CD8-positive, alpha-beta memory T cell (primary cell): Measurements from ENCODE around the gene DUSP15. TPM values are rescaled to one million over a fixed set of nuclear protein-coding genes. Genes with fewer than 3 reads are reported as not detected.
"Not testable (repeated sequence)": the region's sequence is repeated elsewhere in the genome, so short reads cannot be mapped to it uniquely, and the experiment has no call there.

Experiments
- CTCF ChIA-PET: fragments of 350-600 bp; sonication (Branson Sonifier 250); formaldehyde crosslinking; loops from one replicate; lab custom pipeline; 2021; ENCODE audit warnings: antibody characterized with exemption; lab: Charles Lee
- POLR2A ChIA-PET: fragments of 350-600 bp; sonication (Branson Sonifier 250); formaldehyde crosslinking; loops from one replicate; lab custom pipeline; 2021; ENCODE audit warnings: antibody characterized with exemption; lab: Charles Lee
- DNase-seq, 5 donors: peaks; one replicate each; pipeline versions ENCODE4 v3.0.0 to v3.0.0-alpha.2; 2020 to 2022; ENCODE audit warnings: mixed read lengths in 1 of 5
- H3K27ac ChIP-seq: one replicate; pipeline ENCODE4 v1.7.0; 2013; ENCODE audit warnings: low read depth, mild to moderate bottlenecking, low read length, moderate library complexity
- H3K27me3 ChIP-seq: 2 replicates; pipeline ENCODE4 v1.7.0; 2013; ENCODE audit warnings: low read length, mild to moderate bottlenecking; ENCODE audit not compliant: insufficient read depth, poor library complexity, severe bottlenecking
- H3K36me3 ChIP-seq: 2 replicates; pipeline ENCODE4 v1.7.0; 2013; ENCODE audit warnings: mild to moderate bottlenecking, low read length, moderate library complexity; ENCODE audit not compliant: insufficient read depth
- H3K4me1 ChIP-seq: 2 replicates; pipeline ENCODE4 v1.7.0; 2013; ENCODE audit warnings: mild to moderate bottlenecking, low read length, moderate library complexity; ENCODE audit not compliant: insufficient read depth
- H3K4me3 ChIP-seq: 2 replicates; pipeline ENCODE4 v1.7.0; 2013; ENCODE audit warnings: mild to moderate bottlenecking, low read length
- H3K9me3 ChIP-seq: 2 replicates; pipeline ENCODE4 v1.7.0; 2013; ENCODE audit warnings: mild to moderate bottlenecking, low read length
- H3K27ac Mint-ChIP-seq, 8 donors: one replicate each; pipeline ENCODE4 v1.8.0; 2020 to 2021; ENCODE audit warnings: mixed read lengths in 8 of 8, mild to moderate bottlenecking in 6 of 8, inconsistent platforms in 3 of 8, moderate library complexity in 3 of 8
- H3K27me3 Mint-ChIP-seq, 2 donors: one replicate each; pipeline ENCODE4 v1.8.0; 2020 to 2021; ENCODE audit warnings: mixed read lengths in 2 of 2, mild to moderate bottlenecking in 1 of 2, moderate library complexity in 1 of 2
- H3K36me3 Mint-ChIP-seq, 3 donors: one replicate each; pipeline ENCODE4 v1.8.0; 2020 to 2021; ENCODE audit warnings: mixed read lengths in 3 of 3, inconsistent platforms in 1 of 3, mild to moderate bottlenecking in 1 of 3
- H3K4me1 Mint-ChIP-seq, 3 donors: one replicate each; pipeline ENCODE4 v1.8.0; 2020 to 2021; ENCODE audit warnings: mixed read lengths in 3 of 3, inconsistent platforms in 1 of 3, mild to moderate bottlenecking in 1 of 3
- H3K4me3 Mint-ChIP-seq, 7 donors: one replicate each; pipeline ENCODE4 v1.8.0; 2020 to 2021; ENCODE audit warnings: mixed read lengths in 7 of 7, mild to moderate bottlenecking in 6 of 7, moderate library complexity in 4 of 7, inconsistent platforms in 2 of 7
- H3K9me3 Mint-ChIP-seq, 5 donors: one replicate each; pipeline ENCODE4 v1.8.0; 2020 to 2022; ENCODE audit warnings: mixed read lengths in 5 of 5, mild to moderate bottlenecking in 3 of 5, moderate library complexity in 2 of 5, inconsistent platforms in 1 of 5
- polyA plus RNA-seq: library from polyadenylated mRNA; unstranded; fragments of 300-500 nt; fragmentation: Illumina TruSeq; gene quantifications from one replicate; pipeline ENCODE4 v1.2.3, GENCODE V29; 2021
- total RNA-seq, 2 experiments: library from RNA; stranded (reverse); gene quantifications; one replicate each; pipeline ENCODE4 v1.2.3, GENCODE V29; 2021

Gene DUSP15
- total and polyA plus RNA-seq, 3 experiments from 2014 or later: not detected

DNA sequence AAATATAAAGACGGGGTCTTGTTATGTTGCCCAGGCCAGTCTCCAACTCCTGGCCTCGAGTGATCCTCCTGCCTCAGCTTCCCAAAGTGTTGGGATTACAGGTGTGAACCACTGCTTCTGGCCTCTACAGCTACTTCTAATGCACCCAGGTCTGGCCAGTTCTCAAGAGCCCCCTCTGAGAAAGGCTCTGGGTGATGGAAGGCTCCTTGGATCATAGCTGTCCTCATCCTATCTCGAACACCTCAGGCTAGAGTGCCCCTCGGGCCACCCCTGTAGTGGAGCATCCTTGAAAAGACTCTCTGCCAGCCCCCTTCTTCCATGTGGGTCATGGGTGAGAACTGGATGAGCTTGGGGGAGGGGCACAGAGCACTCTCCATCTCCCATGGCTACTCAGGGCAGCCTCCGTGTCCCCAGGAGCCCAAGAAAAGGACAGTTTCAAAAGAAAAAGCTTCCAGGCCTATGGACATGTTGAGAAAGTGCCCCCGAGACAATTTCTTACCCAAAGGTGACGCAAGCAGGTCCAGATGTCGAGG lies 51.9 kb downstream of the DUSP15 start:
- H3K36me3 ChIP-seq: no peaks in the 10 kb centered on the region
- Mint-ChIP-seq H3K9me3 (no peaks in the 10 kb centered on the region), H3K36me3 (no peaks in the 10 kb centered on the region), H3K4me1 (peaks cover 0 to 5% (median 5%) of the 10 kb centered on the region in 3 donors), H3K27me3 (no peaks in the 10 kb centered on the region), H3K27ac (no peak overlapping the region), H3K4me3 (no peak overlapping the region)
- CTCF ChIA-PET: interaction anchor here (0.7 to 1.6 kb wide), 2 partner anchors 28 to 34 kb away, joined by 3 read pairs; no protein-coding TSS in a partner anchor
- no peak overlapping the region for H3K4me3 ChIP-seq
- H3K9me3 ChIP-seq: no peaks in the 10 kb centered on the region
- no peaks in the 10 kb centered on the region for H3K27me3 ChIP-seq
- no peak for DNase-seq
- no peak overlapping the region for H3K27ac ChIP-seq
- no peaks in the 10 kb centered on the region for H3K4me1 ChIP-seq
- POLR2A ChIA-PET: no interaction called here

DNA sequence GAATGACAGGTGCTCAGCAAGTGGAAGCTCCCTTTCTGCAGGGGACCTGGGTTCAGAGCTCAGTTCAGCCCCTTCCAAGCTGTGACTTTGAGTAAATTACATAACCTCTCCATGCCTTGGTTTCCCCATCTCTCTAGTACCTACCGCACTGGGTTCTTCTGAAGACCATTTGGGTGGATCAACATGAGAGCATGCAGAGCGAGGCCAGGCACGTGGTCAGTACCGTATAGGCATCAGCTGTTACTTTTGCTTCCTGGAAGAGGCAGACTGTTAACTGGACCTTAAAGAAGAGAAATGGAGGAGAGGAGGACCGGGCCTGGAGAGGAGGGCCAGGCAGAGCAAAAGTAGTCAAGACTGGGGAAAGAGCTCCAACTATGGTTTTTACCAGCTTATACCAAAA lies 52.9 kb downstream of the DUSP15 start:
- Histone ChIP-seq H3K4me1 (no peaks in the 10 kb centered on the region), H3K36me3 (no peaks in the 10 kb centered on the region), H3K27me3 (no peaks in the 10 kb centered on the region), H3K27ac (no peak overlapping the region), H3K9me3 (no peaks in the 10 kb centered on the region), H3K4me3 (no peak overlapping the region)
- no peaks in the 10 kb centered on the region for H3K36me3 Mint-ChIP-seq
- POLR2A ChIA-PET: no interaction called here
- CTCF ChIA-PET: interaction anchor here (0.7 to 1.6 kb wide), 3 partner anchors 29 to 214 kb away, joined by 3 read pairs; no protein-coding TSS in a partner anchor
- no peak overlapping the region for H3K4me3 Mint-ChIP-seq
- H3K4me1 Mint-ChIP-seq: peaks cover 0 to 2% (median 0%) of the 10 kb centered on the region in 3 donors
- DNase-seq: no peak
- no peaks in the 10 kb centered on the region for H3K9me3 Mint-ChIP-seq
- no peaks in the 10 kb centered on the region for H3K27me3 Mint-ChIP-seq
- no peak overlapping the region for H3K27ac Mint-ChIP-seq

DNA sequence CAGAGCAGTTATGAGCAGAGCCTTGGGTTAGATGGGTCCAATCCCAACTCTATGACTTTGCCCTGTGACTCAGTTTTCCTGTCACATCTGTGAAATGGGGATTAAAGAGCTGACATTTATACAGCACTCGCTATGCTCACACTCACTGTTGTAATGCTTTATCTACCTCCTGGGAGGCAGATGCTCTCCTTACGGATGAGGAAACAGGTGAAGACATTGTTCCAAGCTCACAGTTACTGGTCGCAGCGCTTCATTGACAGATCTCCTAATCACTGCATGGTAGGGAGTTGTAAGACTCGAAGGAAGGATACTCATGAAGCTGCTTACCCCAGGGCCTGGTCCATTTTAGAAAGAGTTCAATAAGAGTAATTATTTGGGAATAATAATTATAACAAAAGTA lies 54.1 kb downstream of the DUSP15 start:
- Mint-ChIP-seq H3K4me3 (no peak overlapping the region), H3K9me3 (no peaks in the 10 kb centered on the region), H3K4me1 (no peaks in the 10 kb centered on the region), H3K36me3 (no peaks in the 10 kb centered on the region), H3K27me3 (no peaks in the 10 kb centered on the region), H3K27ac (no peak overlapping the region)
- Histone ChIP-seq H3K4me3 (no peak overlapping the region), H3K27me3 (no peaks in the 10 kb centered on the region), H3K36me3 (no peaks in the 10 kb centered on the region), H3K27ac (no peak overlapping the region), H3K4me1 (no peaks in the 10 kb centered on the region), H3K9me3 (no peaks in the 10 kb centered on the region)
- CTCF ChIA-PET: interaction anchor here (1.2 kb wide), 1 partner anchor 34 kb away, joined by 3 read pairs; no protein-coding TSS in a partner anchor
- POLR2A ChIA-PET: no interaction called here
- DNase-seq: no peak

DNA sequence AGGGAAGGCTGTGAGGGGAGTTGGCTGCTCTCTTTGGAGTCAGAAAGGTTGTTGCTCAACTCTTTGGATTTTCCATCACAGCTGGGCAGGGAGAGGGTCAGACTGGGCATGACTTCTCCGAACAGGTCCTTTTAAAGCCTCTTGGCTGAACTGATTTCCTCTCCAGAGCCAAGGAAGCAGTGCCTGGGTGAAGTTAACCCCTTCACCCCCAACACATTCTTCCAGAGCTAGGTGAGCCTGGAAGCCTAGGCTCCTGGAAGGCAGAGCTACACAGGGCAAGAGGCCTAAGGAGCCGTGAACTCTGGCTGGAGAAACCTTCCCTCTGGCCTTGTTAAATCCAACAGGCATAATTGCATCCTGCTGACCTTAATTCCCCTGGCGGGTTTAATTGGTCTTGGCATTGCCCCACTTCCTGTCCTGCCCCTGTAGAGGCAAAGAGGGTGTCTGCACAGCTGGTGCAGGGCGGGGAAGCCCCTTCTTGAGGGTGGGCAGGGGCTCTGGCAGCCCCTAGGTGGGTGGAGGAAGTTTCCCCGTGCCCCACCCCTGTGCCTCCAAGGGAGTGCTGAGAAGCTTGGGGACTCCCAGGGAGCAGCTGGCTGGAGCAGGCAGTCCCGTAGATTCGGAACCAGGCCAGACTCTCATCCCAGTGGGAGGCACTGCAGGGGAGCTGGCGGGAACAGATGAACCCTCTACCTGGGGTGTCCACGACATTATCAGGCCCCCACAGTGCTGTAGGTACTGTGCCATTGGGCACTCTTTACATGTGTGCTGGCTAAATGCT lies 54.7 kb downstream of the DUSP15 start:
- no peak overlapping the region for H3K27ac ChIP-seq
- no peak for DNase-seq
- no peaks in the 10 kb centered on the region for H3K4me1 ChIP-seq
- no peak overlapping the region for H3K4me3 ChIP-seq
- POLR2A ChIA-PET: no interaction called here
- H3K27me3 ChIP-seq: no peaks in the 10 kb centered on the region
- no peak overlapping the region for H3K4me3 Mint-ChIP-seq
- CTCF ChIA-PET: no interaction called here
- H3K9me3 Mint-ChIP-seq: no peaks in the 10 kb centered on the region
- H3K27ac Mint-ChIP-seq: no peak overlapping the region
- H3K9me3 ChIP-seq: no peaks in the 10 kb centered on the region
- no peaks in the 10 kb centered on the region for H3K4me1 Mint-ChIP-seq
- no peaks in the 10 kb centered on the region for H3K36me3 Mint-ChIP-seq
- no peaks in the 10 kb centered on the region for H3K36me3 ChIP-seq
- H3K27me3 Mint-ChIP-seq: no peaks in the 10 kb centered on the region

DNA sequence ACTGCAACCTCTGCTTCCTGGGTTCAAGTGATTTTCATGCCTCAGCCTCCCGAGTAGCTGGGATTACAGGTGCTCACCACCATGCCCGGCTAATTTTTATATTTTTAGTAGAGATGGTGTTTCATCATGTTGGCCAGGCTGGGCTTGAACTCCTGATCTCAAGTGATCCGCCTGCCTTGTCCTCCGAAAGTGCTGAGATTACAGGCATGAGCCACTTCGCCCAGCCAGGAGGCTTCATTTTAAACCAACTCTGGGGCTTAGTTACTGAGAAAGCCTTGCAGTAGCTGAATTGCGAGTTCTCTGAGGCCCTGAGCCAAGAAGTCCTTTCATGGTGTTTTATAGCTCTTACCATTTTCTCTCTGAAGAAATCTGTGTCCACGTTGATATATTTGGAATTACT lies 56.2 kb downstream of the DUSP15 start:
- H3K4me1 ChIP-seq, H3K4me1 Mint-ChIP-seq, H3K4me3 ChIP-seq, H3K27me3 ChIP-seq, H3K27me3 Mint-ChIP-seq, H3K4me3 Mint-ChIP-seq, H3K9me3 Mint-ChIP-seq, POLR2A ChIA-PET, H3K9me3 ChIP-seq, H3K27ac ChIP-seq, H3K36me3 ChIP-seq, H3K27ac Mint-ChIP-seq, DNase-seq, H3K36me3 Mint-ChIP-seq: not testable (repeated sequence)
- CTCF ChIA-PET: interaction anchor here (1.2 kb wide), 1 partner anchor 9 kb away, joined by 8 read pairs; no protein-coding TSS in a partner anchor

DNA sequence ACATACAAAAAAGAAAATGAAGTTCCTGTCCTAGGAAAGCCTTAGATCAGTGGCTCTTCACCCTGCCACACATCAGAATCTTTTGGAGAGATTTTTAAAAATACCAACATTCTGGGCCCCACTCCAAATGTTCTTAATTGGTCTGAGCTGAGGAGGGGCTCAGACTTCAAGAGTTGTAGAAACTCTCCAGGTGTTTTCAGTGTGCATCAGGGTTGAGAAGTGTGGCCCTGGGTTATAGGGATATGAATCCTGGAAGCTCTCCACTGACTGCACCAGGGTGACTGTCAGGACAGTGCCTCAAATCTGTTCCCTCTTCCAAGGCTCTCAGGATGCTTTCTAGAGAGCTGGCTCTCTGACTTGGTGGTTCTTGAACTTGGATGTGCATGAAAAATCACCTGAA lies 56.7 kb downstream of the DUSP15 start:
- Histone ChIP-seq H3K27ac (no peak overlapping the region), H3K27me3 (no peaks in the 10 kb centered on the region), H3K36me3 (no peaks in the 10 kb centered on the region), H3K4me3 (no peak overlapping the region), H3K9me3 (no peaks in the 10 kb centered on the region), H3K4me1 (no peaks in the 10 kb centered on the region)
- no peaks in the 10 kb centered on the region for H3K36me3 Mint-ChIP-seq
- POLR2A ChIA-PET: no interaction called here
- H3K4me1 Mint-ChIP-seq: no peaks in the 10 kb centered on the region
- CTCF ChIA-PET: interaction anchor here (1.2 kb wide), 1 partner anchor 10 kb away, joined by 8 read pairs; no protein-coding TSS in a partner anchor
- no peak for DNase-seq
- peaks cover 0 to 4% of the 10 kb centered on the region in 2 donors for H3K27me3 Mint-ChIP-seq
- no peak overlapping the region for H3K27ac Mint-ChIP-seq
- no peaks in the 10 kb centered on the region for H3K9me3 Mint-ChIP-seq
- no peak overlapping the region for H3K4me3 Mint-ChIP-seq

DNA sequence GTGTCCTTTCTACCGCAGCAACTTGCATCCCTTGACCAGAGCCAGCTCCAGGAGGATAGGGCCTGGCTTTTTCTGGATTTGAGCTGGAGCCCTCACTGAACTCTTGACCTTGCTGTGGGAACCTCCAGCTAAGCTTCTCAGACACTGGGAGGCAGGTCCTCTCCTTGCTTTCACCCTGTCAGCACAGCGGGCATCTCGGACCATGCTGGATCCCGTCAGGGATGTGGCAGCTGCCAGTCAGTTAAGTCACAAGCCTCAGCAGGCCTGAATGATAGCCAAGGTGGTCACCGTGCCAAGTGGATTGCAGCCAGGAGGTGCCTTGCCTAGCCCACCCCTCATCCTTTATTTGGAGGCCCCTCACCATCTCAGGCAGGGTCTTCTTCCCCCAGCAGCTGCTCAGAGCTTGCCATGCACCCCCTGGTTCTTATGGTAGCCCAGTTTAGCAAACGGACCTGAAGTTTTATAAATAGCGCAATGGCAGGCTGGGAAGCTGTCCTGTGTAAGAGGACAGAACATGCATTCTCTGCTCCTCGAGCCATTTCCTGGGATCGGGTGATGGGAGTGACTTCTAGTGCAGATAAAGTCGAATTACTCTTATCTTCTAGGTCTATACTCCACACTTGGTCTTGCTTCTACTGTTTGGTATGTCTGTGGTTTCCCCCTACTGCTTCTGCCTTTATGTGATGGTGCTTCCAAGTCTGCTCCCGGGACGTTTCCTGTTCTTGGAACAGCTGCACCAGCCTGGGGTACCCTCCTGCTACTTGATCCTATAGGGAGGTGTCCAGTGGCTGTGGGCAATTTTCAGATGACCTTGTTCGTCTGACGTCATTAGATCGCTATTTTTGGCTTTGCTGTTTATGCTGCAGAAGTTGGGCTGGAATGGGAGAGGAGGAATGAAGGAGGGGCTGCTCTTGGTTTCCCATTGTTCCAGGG lies 58.3 kb downstream of the DUSP15 start:
- Mint-ChIP-seq H3K36me3 (no peaks in the 10 kb centered on the region), H3K9me3 (no peaks in the 10 kb centered on the region)

DNA sequence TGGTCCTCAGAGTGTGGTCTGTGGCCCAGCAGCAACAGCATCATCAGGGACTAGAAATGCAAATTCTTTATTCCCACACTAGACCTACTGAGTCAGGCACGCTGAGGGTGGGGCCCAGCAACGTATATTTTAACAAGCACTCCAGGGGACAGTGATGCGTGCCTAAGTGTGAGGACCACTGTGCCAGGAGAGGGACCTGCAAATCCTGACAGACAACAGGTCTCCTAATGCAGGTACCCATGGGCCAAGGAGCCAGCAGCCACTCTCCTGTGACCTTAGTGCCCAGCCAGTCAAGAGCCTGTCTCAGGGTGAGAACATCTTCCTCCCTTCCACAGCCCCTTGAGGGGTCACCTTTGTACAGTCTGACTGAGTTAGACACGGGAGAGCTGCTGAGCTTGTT lies 59.1 kb downstream of the DUSP15 start:
- POLR2A ChIA-PET: no interaction called here
- no peaks in the 10 kb centered on the region for H3K4me1 Mint-ChIP-seq
- Histone ChIP-seq H3K9me3 (no peaks in the 10 kb centered on the region), H3K27me3 (no peaks in the 10 kb centered on the region), H3K36me3 (no peaks in the 10 kb centered on the region), H3K4me1 (no peaks in the 10 kb centered on the region), H3K27ac (no peak overlapping the region), H3K4me3 (no peak overlapping the region)
- DNase-seq: no peak
- CTCF ChIA-PET: no interaction called here
- peaks cover 0 to 4% of the 10 kb centered on the region in 2 donors for H3K27me3 Mint-ChIP-seq
- H3K4me3 Mint-ChIP-seq: no peak overlapping the region
- H3K36me3 Mint-ChIP-seq: no peaks in the 10 kb centered on the region
- H3K9me3 Mint-ChIP-seq: no peaks in the 10 kb centered on the region
- no peak overlapping the region for H3K27ac Mint-ChIP-seq

More for the DNA sequence above, 58.3 kb downstream of the DUSP15 start:
- no peaks in the 10 kb centered on the region for H3K4me1 ChIP-seq
- Mint-ChIP-seq H3K4me1 (no peaks in the 10 kb centered on the region), H3K27me3 (peaks cover 0 to 4% of the 10 kb centered on the region in 2 donors), H3K27ac (no peak overlapping the region), H3K4me3 (no peak overlapping the region)
- CTCF ChIA-PET: no interaction called here
- no peaks in the 10 kb centered on the region for H3K9me3 ChIP-seq
- H3K36me3 ChIP-seq: no peaks in the 10 kb centered on the region
- POLR2A ChIA-PET: no interaction called here
- no peak for DNase-seq
- no peaks in the 10 kb centered on the region for H3K27me3 ChIP-seq
- no peak overlapping the region for H3K4me3 ChIP-seq
- no peak overlapping the region for H3K27ac ChIP-seq
